Measurements from ENCODE around the gene PTPRD. TPM values are rescaled to one million over a fixed set of nuclear protein-coding genes. Genes with fewer than 3 reads are reported as not detected.

The PTPRD gene
- total RNA-seq, 1 experiment from 2014 or later, result 0.02 TPM

GRCh38 chr9:8815931-8816330, 1796.9 kb downstream of the PTPRD start (continued):
- TF ChIP-seq ATF3 (IDR thresholded peaks at IDR 0.05) (no peak), CEBPB (IDR thresholded peaks at IDR 0.05; ENCODE audit: low read depth) (no peak), ZNF274 (IDR thresholded peaks at IDR 0.05; ENCODE audit: low read depth, low read length) (no peak), SRF (IDR thresholded peaks at IDR 0.05; ENCODE audit: low read depth) (no peak), MAX (IDR thresholded peaks at IDR 0.05) (no peak), RAD21 (IDR thresholded peaks at IDR 0.05; ENCODE audit: low read depth) (no peak), ELF1 (IDR thresholded peaks at IDR 0.05; ENCODE audit: borderline replicate concordance, low read depth) (no peak)

- no peak overlapping the region for H3K27ac ChIP-seq (ENCODE audit: low read depth, low read length)
- DNase-seq (ENCODE audit: low read depth, low spot score), result no peak
- no peaks in the 10 kb centered on the region for H4K20me1 ChIP-seq (ENCODE audit: insufficient read depth)
- ChIA-PET RAD21 (ENCODE audit: low non-redundant PET in 1 of 2, low total read pairs in 2 of 2, uncharacterized antibody in 2 of 2, unreplicated experiment in 2 of 2) (no interaction called here), POLR2A (no interaction called here), CTCF (no interaction called here)
- no peak overlapping the region for H3K9ac ChIP-seq (ENCODE audit: low read length)
- BruUV-seq (replicated peaks), result no TSS peak
- ATAC-seq, result no peak
- H3K4me2 ChIP-seq (ENCODE audit: low read length), result no peak overlapping the region
- H2AFZ ChIP-seq (ENCODE audit: low read depth, low read length, poor library complexity, severe bottlenecking), result no peak overlapping the region
- intact Hi-C loops (cut with micrococcal nuclease), result no loop called here
- no peaks in the 10 kb centered on the region for H3K36me3 ChIP-seq (ENCODE audit: control insufficient read depth in 1 of 2, insufficient read depth in 2 of 2, low read length in 2 of 2)
- H3K9me3 ChIP-seq (ENCODE audit: control insufficient read depth in 1 of 2, insufficient read depth in 1 of 2, low read depth in 1 of 2, low read length in 2 of 2), result peaks cover 16 to 21% of the 10 kb centered on the region in 2 experiments; a peak in 2 of 4 replicates
- H3K4me3 ChIP-seq (replicated peaks in 1 of 2; ENCODE audit: low read depth in 1 of 2, low read length in 2 of 2), result no peak overlapping the region
- H3K27me3 ChIP-seq (ENCODE audit: insufficient read depth, low read length), result no peaks in the 10 kb centered on the region
- H3K9me2 ChIP-seq (ENCODE audit: insufficient read depth), result no peaks in the 10 kb centered on the region
- H3K79me2 ChIP-seq (ENCODE audit: insufficient read depth, low read length), result no peaks in the 10 kb centered on the region
- no peaks in the 10 kb centered on the region for H3K4me1 ChIP-seq (ENCODE audit: control insufficient read depth in 1 of 2, insufficient read depth in 2 of 2, low read length in 2 of 2)
- no peak for TF ChIP-seq POLR2A (IDR thresholded peaks at IDR 0.05; ENCODE audit: borderline replicate concordance, extremely low read depth, insufficient read depth, insufficient read length)
- no peak for TF ChIP-seq EGR1 (IDR thresholded peaks at IDR 0.05; ENCODE audit: low read depth)
- TF ChIP-seq JUND (IDR thresholded peaks at IDR 0.05), result no peak
- no peak for TF ChIP-seq POLR2AphosphoS5 (IDR thresholded peaks at IDR 0.05; ENCODE audit: low read depth, low read length)
- TF ChIP-seq YY1 (IDR thresholded peaks at IDR 0.05; ENCODE audit: extremely low read depth, insufficient replicate concordance, low read depth, low read length), result no peak
- no peak for TF ChIP-seq CTCF (IDR thresholded peaks at IDR 0.05 in 2 of 3, conservative IDR thresholded peaks at IDR 0.05 in 1 of 3; ENCODE audit: borderline replicate concordance in 1 of 3, insufficient read depth in 1 of 3, low read depth in 2 of 3, low read length in 2 of 3)
- TF ChIP-seq MAX (IDR thresholded peaks at IDR 0.05), result no peak
- no peak for TF ChIP-seq ATF3 (IDR thresholded peaks at IDR 0.05)
- no peak for TF ChIP-seq SIN3A (IDR thresholded peaks at IDR 0.05; ENCODE audit: low read depth)
- no peak for TF ChIP-seq ZFX (IDR thresholded peaks at IDR 0.05)
- TF ChIP-seq ELF1 (IDR thresholded peaks at IDR 0.05; ENCODE audit: borderline replicate concordance, low read depth), result no peak
- no peak for TF ChIP-seq EZH2 (IDR thresholded peaks at IDR 0.05)
- no peak for TF ChIP-seq SRF (IDR thresholded peaks at IDR 0.05; ENCODE audit: low read depth)
- TF ChIP-seq FOSL1 (IDR thresholded peaks at IDR 0.05; ENCODE audit: low read depth), result no peak
- no peak for TF ChIP-seq TCF7L2 (IDR thresholded peaks at IDR 0.05; ENCODE audit: borderline replicate concordance, extremely low read depth, insufficient read depth, insufficient read length)
- TF ChIP-seq CEBPB (IDR thresholded peaks at IDR 0.05; ENCODE audit: low read depth), result no peak
- TF ChIP-seq CBX3 (IDR thresholded peaks at IDR 0.05; ENCODE audit: low read depth), result no peak
- TF ChIP-seq REST (IDR thresholded peaks at IDR 0.05; ENCODE audit: low read depth), result no peak
- no peak for TF ChIP-seq EZH2phosphoT487 (IDR thresholded peaks at IDR 0.05; ENCODE audit: borderline replicate concordance)
Observed at GRCh38 chr9:8815219-8815618, 1797.6 kb downstream of the PTPRD start.
